Erythroblast (primary cell): ENCODE measurements around the gene ZNF358.

Experiments
- GATA1 ChIP-seq: IDR thresholded peaks from 2 replicates; pipeline ENCODE4 v1.6.1; 2011; ENCODE audit warnings: low read depth, mild to moderate bottlenecking, control low read depth, low read length, moderate library complexity
- POLR2A ChIP-seq: IDR thresholded peaks from 2 replicates; pipeline ENCODE4 v1.6.1; 2011; ENCODE audit warnings: mild to moderate bottlenecking, low read length

DNA sequence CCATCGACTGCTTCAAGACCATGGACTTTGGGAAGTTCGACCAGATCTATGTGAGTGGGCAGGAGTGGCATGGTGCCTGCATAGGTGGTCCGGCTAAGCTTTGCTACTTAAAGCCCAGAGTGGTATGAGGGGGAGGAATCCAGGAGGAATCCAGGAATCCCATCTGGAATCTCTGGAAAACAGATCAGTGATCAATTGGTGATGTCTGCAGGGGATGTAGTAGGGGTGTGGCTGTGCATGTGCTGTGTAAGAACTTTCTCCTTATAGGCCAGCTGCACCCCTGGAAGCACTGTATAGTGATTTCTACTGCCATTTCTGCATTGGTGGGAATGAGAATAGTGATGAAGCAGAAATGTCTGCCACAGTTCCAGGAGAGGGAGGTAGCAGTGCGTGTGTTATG is 43.2 kb downstream of the ZNF358 start:
- TF ChIP-seq POLR2A (no peak), GATA1 (no peak)
